Panc1 (cell line): ENCODE results near the gene FAR2. TPM values are rescaled to one million over a fixed set of nuclear protein-coding genes. Genes with fewer than 3 reads are reported as not detected.

Source experiments
- ATAC-seq: fragments of 200-7000 bp; cut with Tn5 transposase; 2 replicates; pipeline ENCODE4 v1.9.1; 2020; ENCODE audit warnings: mild to moderate bottlenecking, moderate library complexity
- BruUV-seq: library from RNA; stranded (reverse); fragments of 400-500 nt; replicated peaks from 2 replicates; lab custom pipeline; 2021; lab: Mats Ljungman, UMichigan
- CTCF ChIA-PET: fragments of 300-600 bp; sonication (Branson Sonifier 250); formaldehyde crosslinking; loops from one replicate; lab custom pipeline; 2022; ENCODE audit warnings: antibody characterized with exemption; lab: Charles Lee
- POLR2A ChIA-PET: fragments of 300-600 bp; sonication (Branson Sonifier 250); formaldehyde crosslinking; loops from one replicate; lab custom pipeline; 2022; ENCODE audit warnings: antibody characterized with exemption; lab: Charles Lee
- DNase-seq: peaks from one replicate; pipeline ENCODE4 v3.0.0-alpha.2; 2010; ENCODE audit warnings: low read depth, low spot score
- H3K27ac ChIP-seq: 2 replicates; pipeline ENCODE4 v1.5.1; 2011; ENCODE audit warnings: mild to moderate bottlenecking, low read length, inconsistent platforms
- H3K27me3 ChIP-seq: fragments of 200-500 bp; sonication (Bioruptor generic); 2 replicates; pipeline ENCODE4 v1.6.0; 2014; ENCODE audit warnings: low read length, inconsistent platforms; ENCODE audit not compliant: control insufficient read depth, insufficient read depth
- H3K36me3 ChIP-seq: fragments of 200-500 bp; sonication (Bioruptor generic); 2 replicates; pipeline ENCODE4 v1.5.1; 2014; ENCODE audit warnings: inconsistent platforms, mild to moderate bottlenecking, low read length, moderate library complexity; ENCODE audit not compliant: control insufficient read depth, insufficient read depth
- H3K4me1 ChIP-seq: 2 replicates; pipeline ENCODE4 v1.5.1; 2011; ENCODE audit warnings: inconsistent platforms, mild to moderate bottlenecking, low read length, moderate library complexity; ENCODE audit not compliant: control insufficient read depth, insufficient read depth
- H3K4me3 ChIP-seq, 2 experiments: 2 replicates each; pipeline ENCODE4 v1.5.1; 2011 to 2012; ENCODE audit warnings: low read depth in 2 of 2, low read length in 2 of 2, mild to moderate bottlenecking in 2 of 2, inconsistent platforms in 1 of 2, moderate library complexity in 1 of 2
- H3K9me3 ChIP-seq: fragments of 200-500 bp; sonication (Bioruptor generic); 2 replicates; pipeline ENCODE4 v1.5.1; 2014; ENCODE audit warnings: low read depth, mild to moderate bottlenecking, inconsistent platforms, low read length, moderate library complexity; ENCODE audit not compliant: control insufficient read depth, insufficient read depth
- POLR2AphosphoS5 ChIP-seq: IDR thresholded peaks from 2 replicates; pipeline ENCODE4 v1.6.1; 2012; ENCODE audit warnings: mild to moderate bottlenecking, low read depth, low read length, moderate library complexity
- SIN3A ChIP-seq: IDR thresholded peaks from 2 replicates; pipeline ENCODE4 v1.6.1; 2012; ENCODE audit warnings: low read depth, mild to moderate bottlenecking, low read length, moderate library complexity, borderline replicate concordance; ENCODE audit not compliant: insufficient read depth
- TCF7L2 ChIP-seq: IDR thresholded peaks from 2 replicates; pipeline ENCODE4 v1.6.1; 2011; ENCODE audit warnings: mild to moderate bottlenecking, low read depth, low read length, inconsistent platforms
- in situ Hi-C: cut with HindIII; loops from 2 replicates; pipeline ENCODE4 v1.10.0; 2016; ENCODE audit warnings: low sequenced_read_pairs, low pct_unique_long_range_greater_than_20kb
- intact Hi-C: fragments of 100-400 bp; cut with micrococcal nuclease; formaldehyde crosslinking; loops from one replicate; pipeline ENCODE4 v1.10.0; 2022; ENCODE audit not compliant: unreplicated experiment
- total RNA-seq: library from RNA; stranded (reverse); gene quantifications from one replicate; pipeline ENCODE4 v1.2.1, GENCODE V29; 2021; ENCODE audit not compliant: unreplicated experiment
- TF ChIP-seq, protein P1 (sequence below), 2 experiments: IDR thresholded peaks; 2 replicates each; pipeline ENCODE4 v1.6.1; 2011 to 2012; ENCODE audit warnings: low read depth in 2 of 2, control low read depth in 1 of 2, low read length in 1 of 2, mild to moderate bottlenecking in 1 of 2, moderate library complexity in 1 of 2; ENCODE audit not compliant: insufficient read depth in 1 of 2
- TF ChIP-seq, protein P2 (sequence below): fragments of 450-650 bp; IDR thresholded peaks from 2 replicates; pipeline ENCODE4 v1.5.1; 2017; ENCODE audit warnings: mild to moderate bottlenecking

FAR2 gene
- total RNA-seq, 1 experiment from 2014 or later, result 6.2 TPM

DNA sequence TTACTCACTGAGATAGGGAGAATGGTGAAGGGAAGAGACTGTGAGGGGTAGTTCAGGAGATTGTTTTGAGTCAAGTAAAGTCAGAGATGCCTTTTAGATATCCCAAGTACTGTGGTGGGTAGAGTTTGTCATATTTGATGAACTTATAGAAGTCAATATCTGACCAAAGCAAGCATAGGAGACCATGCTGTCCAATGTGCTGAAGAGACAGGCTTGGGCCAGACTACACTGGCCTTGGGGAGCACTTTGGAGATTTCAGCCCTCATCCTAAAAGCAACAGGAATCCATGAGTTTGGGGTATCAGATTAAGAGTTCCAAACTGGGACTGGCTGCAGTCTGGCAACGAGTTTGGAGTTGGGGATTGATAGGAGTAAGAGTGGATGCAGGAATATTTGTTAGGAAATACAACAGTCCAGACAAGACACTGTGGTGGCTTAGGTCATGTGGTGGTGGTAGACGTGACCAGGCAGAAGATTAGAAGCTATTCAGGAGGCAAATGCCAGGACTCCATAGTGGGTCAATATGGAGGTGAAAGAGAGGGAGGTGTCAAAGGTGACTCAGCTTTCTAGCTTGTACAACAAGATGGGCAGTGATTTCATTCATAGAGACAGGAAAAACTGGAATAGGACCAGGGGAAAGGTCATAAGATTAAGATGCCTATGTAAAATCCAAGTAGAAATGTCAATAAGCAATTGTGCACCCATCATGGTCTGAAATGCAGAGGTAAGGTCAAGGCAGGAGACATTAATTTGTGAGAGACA lies 81.9 kb downstream of the FAR2 start:
- CTCF ChIA-PET, result no interaction called here
- Histone ChIP-seq H3K9me3 (no peaks in the 10 kb centered on the region), H3K4me3 (no peak overlapping the region), H3K36me3 (no peaks in the 10 kb centered on the region), H3K27me3 (no peaks in the 10 kb centered on the region), H3K27ac (no peak overlapping the region), H3K4me1 (no peaks in the 10 kb centered on the region)
- intact Hi-C loops (no loop called here), in situ Hi-C loops (no loop called here)
- POLR2A ChIA-PET, result interaction anchor here (0.6 kb wide), 1 partner anchor 47 kb away, joined by 10 read pairs; no protein-coding TSS in a partner anchor
- DNase-seq (no peak), ATAC-seq (no peak)
- no TSS peak for BruUV-seq
- no peak for TF ChIP-seq SIN3A
- TF ChIP-seq, protein P1, sequence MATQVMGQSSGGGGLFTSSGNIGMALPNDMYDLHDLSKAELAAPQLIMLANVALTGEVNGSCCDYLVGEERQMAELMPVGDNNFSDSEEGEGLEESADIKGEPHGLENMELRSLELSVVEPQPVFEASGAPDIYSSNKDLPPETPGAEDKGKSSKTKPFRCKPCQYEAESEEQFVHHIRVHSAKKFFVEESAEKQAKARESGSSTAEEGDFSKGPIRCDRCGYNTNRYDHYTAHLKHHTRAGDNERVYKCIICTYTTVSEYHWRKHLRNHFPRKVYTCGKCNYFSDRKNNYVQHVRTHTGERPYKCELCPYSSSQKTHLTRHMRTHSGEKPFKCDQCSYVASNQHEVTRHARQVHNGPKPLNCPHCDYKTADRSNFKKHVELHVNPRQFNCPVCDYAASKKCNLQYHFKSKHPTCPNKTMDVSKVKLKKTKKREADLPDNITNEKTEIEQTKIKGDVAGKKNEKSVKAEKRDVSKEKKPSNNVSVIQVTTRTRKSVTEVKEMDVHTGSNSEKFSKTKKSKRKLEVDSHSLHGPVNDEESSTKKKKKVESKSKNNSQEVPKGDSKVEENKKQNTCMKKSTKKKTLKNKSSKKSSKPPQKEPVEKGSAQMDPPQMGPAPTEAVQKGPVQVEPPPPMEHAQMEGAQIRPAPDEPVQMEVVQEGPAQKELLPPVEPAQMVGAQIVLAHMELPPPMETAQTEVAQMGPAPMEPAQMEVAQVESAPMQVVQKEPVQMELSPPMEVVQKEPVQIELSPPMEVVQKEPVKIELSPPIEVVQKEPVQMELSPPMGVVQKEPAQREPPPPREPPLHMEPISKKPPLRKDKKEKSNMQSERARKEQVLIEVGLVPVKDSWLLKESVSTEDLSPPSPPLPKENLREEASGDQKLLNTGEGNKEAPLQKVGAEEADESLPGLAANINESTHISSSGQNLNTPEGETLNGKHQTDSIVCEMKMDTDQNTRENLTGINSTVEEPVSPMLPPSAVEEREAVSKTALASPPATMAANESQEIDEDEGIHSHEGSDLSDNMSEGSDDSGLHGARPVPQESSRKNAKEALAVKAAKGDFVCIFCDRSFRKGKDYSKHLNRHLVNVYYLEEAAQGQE (IDR thresholded peaks at IDR 0.05; ENCODE audit: insufficient read depth in 1 of 2, low read depth in 2 of 2, low read length in 1 of 2), result no peak
- TF ChIP-seq, protein P2, sequence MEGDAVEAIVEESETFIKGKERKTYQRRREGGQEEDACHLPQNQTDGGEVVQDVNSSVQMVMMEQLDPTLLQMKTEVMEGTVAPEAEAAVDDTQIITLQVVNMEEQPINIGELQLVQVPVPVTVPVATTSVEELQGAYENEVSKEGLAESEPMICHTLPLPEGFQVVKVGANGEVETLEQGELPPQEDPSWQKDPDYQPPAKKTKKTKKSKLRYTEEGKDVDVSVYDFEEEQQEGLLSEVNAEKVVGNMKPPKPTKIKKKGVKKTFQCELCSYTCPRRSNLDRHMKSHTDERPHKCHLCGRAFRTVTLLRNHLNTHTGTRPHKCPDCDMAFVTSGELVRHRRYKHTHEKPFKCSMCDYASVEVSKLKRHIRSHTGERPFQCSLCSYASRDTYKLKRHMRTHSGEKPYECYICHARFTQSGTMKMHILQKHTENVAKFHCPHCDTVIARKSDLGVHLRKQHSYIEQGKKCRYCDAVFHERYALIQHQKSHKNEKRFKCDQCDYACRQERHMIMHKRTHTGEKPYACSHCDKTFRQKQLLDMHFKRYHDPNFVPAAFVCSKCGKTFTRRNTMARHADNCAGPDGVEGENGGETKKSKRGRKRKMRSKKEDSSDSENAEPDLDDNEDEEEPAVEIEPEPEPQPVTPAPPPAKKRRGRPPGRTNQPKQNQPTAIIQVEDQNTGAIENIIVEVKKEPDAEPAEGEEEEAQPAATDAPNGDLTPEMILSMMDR, result no peak
- TF ChIP-seq TCF7L2, result no peak
- TF ChIP-seq POLR2AphosphoS5, result no peak

DNA sequence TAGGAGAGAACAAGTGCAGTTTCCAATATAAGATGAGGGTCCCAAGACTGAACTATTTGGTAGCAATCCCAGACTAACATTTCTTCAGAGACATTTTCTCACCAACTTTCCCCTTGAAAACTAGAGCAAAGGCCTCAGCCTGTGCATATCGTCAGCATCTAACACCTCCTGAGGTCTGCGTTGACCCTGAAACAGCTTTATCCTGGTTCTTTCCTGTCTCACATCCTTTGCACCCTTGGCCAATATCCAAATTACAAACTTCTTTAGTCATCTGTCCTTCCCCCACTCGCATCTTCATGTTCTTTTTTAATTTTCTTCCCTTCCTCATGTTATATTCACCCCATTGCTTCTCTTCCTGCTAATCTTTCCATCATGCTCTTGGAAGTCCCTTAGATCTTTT lies 83.0 kb downstream of the FAR2 start:
- H3K27ac ChIP-seq, result no peak overlapping the region
- H3K9me3 ChIP-seq, result no peaks in the 10 kb centered on the region
- H3K27me3 ChIP-seq, result no peaks in the 10 kb centered on the region
- in situ Hi-C loops, result no loop called here
- ATAC-seq, result no peak
- no peaks in the 10 kb centered on the region for H3K36me3 ChIP-seq
- H3K4me1 ChIP-seq, result no peaks in the 10 kb centered on the region
- no TSS peak for BruUV-seq
- no peak for DNase-seq
- H3K4me3 ChIP-seq, result no peak overlapping the region
- CTCF ChIA-PET, result no interaction called here
- POLR2A ChIA-PET, result no interaction called here
- intact Hi-C loops, result no loop called here
- TF ChIP-seq, protein P1 (IDR thresholded peaks at IDR 0.05; ENCODE audit: insufficient read depth in 1 of 2, low read depth in 2 of 2, low read length in 1 of 2), result no peak
- no peak for TF ChIP-seq TCF7L2
- no peak for TF ChIP-seq POLR2AphosphoS5
- no peak for TF ChIP-seq SIN3A
- TF ChIP-seq, protein P2, result no peak
